Ovary (tissue), 3 donors: ENCODE measurements around the gene GUCA2B.

Experiments
- POLR2A ChIP-seq: fragments of 450-650 bp; IDR thresholded peaks from one replicate; pipeline ENCODE4 v1.6.1; 2017; ENCODE audit warnings: antibody characterized with exemption, mild to moderate bottlenecking, moderate library complexity
- TF ChIP-seq, protein P1 (sequence below), 3 donors: fragments of 450-650 bp in 2 of 3; fragments of 200-600 bp in 1 of 3; IDR thresholded peaks; one replicate each; pipeline versions ENCODE4 v1.5.1 to v1.8.0; 2016 to 2022; ENCODE audit warnings: antibody characterized with exemption in 3 of 3, mild to moderate bottlenecking in 1 of 3
- donor health status: DM: no; HTN: no; CAD: no.

DNA sequence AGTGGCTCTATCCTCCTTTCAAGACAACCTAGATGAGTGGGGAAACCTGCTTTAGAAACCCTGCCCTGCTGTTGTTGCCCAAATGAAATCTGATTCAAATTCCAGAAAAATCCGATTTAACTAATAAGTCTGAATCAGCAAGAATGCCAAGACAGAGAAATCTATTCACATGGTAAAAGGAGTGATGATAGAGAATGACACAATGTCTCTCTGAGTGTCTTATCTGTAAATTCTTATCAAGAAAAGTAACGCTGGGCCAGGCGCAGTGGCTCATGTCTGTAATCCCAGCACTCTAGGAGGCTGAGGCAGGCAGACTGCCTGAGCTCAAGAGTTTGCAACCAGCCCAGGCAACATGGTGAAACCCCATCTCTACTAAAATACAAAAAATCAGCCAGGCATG, 25.0 kb downstream of the GUCA2B start:
- TF ChIP-seq, protein P1, sequence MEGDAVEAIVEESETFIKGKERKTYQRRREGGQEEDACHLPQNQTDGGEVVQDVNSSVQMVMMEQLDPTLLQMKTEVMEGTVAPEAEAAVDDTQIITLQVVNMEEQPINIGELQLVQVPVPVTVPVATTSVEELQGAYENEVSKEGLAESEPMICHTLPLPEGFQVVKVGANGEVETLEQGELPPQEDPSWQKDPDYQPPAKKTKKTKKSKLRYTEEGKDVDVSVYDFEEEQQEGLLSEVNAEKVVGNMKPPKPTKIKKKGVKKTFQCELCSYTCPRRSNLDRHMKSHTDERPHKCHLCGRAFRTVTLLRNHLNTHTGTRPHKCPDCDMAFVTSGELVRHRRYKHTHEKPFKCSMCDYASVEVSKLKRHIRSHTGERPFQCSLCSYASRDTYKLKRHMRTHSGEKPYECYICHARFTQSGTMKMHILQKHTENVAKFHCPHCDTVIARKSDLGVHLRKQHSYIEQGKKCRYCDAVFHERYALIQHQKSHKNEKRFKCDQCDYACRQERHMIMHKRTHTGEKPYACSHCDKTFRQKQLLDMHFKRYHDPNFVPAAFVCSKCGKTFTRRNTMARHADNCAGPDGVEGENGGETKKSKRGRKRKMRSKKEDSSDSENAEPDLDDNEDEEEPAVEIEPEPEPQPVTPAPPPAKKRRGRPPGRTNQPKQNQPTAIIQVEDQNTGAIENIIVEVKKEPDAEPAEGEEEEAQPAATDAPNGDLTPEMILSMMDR (IDR thresholded peaks at IDR 0.05): no peak
- TF ChIP-seq POLR2A: no peak
